A549 treated with AZD2906 at 1 μM for 4 hours (cell line): ENCODE measurements around the gene ZNF32. TPM values are rescaled to one million over a fixed set of nuclear protein-coding genes. Genes with fewer than 3 reads are reported as not detected.

Source experiments
- total RNA-seq: library from RNA; stranded (reverse); fragments of 200-300 nt; extraction: Qiagen RNA extraction; gene quantifications from 5 replicates; pipeline ENCODE4 v1.2.3, GENCODE V29; 2022

The ZNF32 gene
- 13.2 to 16.3 TPM (median 15.7 TPM) in 5 replicates for total RNA-seq

GRCh38 chr10:43648398-43649184, at the start of gene ZNF32:
Gene ZNF32 (minus strand): TSS chr10:43648881. CDS start chr10:43646133, 2,748 bp downstream.

GRCh38 chr10:43606323-43607198, 42.1 kb downstream of the ZNF32 start, which contains the start of gene ZNF485:
Gene ZNF485 (plus strand): TSS chr10:43606438. CDS start chr10:43607051, 613 bp downstream.

Other genes starting within 250 kb of the ZNF32 start
- gene HNRNPF, start 239.7 kb downstream of the ZNF32 start, total RNA-seq, result 323 to 353 TPM (median 341 TPM) in 5 replicates
- gene ZNF487, start 211.8 kb downstream of the ZNF32 start, total RNA-seq, result 6.7 to 7.7 TPM (median 7.0 TPM) in 5 replicates
- gene ZNF239, start 74.3 kb downstream of the ZNF32 start, total RNA-seq, result 2.0 to 2.1 TPM (median 2.0 TPM) in 5 replicates
- gene ZNF485, start 42.4 kb downstream of the ZNF32 start, total RNA-seq, result 1.5 to 2.4 TPM (median 1.6 TPM) in 5 replicates